Measurements from ENCODE around the gene SPRYD4. TPM values are rescaled to one million over a fixed set of nuclear protein-coding genes. Genes with fewer than 3 reads are reported as not detected.

Gene SPRYD4
- total and polyA plus RNA-seq, 9 of the 15 experiments (the other 6 are each of a cell fraction or from before 2014, with no cell fraction given): 1.8 to 4.7 (median 2.8) TPM

- TF ChIP-seq CREB3 (tag; conservative IDR thresholded peaks at IDR 0.05; ENCODE audit: low read depth): 0 out of 2 replicates have a peak, but pooled peaks have one; percentile 35
- no peak for TF ChIP-seq SMARCB1 (IDR thresholded peaks at IDR 0.05; ENCODE audit: insufficient read length, low read depth)
- no peak for TF ChIP-seq RREB1 (CRISPR knock-in tag; IDR thresholded peaks at IDR 0.05)
- TF ChIP-seq CHCHD3 (CRISPR knock-in tag; IDR thresholded peaks at IDR 0.05): no peak
- TF ChIP-seq ZNF707 (CRISPR knock-in tag; conservative IDR thresholded peaks at IDR 0.05): no peak
- TF ChIP-seq LCOR (CRISPR knock-in tag; IDR thresholded peaks at IDR 0.05): peak; percentile 95
- no peak for TF ChIP-seq FOXA1 (IDR thresholded peaks at IDR 0.05; ENCODE audit: borderline replicate concordance)
- TF ChIP-seq FOXM1 (IDR thresholded peaks at IDR 0.05; ENCODE audit: low read depth): no peak
- TF ChIP-seq FOXM1 (CRISPR knock-in tag; IDR thresholded peaks at IDR 0.05; ENCODE audit: low read depth): no peak
- TF ChIP-seq RBFOX2 (IDR thresholded peaks at IDR 0.05; ENCODE audit: low read depth, low read length): no peak
- TF ChIP-seq DNMT1 (IDR thresholded peaks at IDR 0.05): no peak
- peak in 1 of 2 experiments; percentile 52; a peak in 2 of 4 replicates for TF ChIP-seq ZNF639 (CRISPR knock-in tag; conservative IDR thresholded peaks at IDR 0.05 in 1 of 2, IDR thresholded peaks at IDR 0.05 in 1 of 2)
- TF ChIP-seq ESRRA (IDR thresholded peaks at IDR 0.05; ENCODE audit: borderline replicate concordance, low read depth): peak; percentile 95
- TF ChIP-seq GTF3C2 (IDR thresholded peaks at IDR 0.05; ENCODE audit: borderline replicate concordance, extremely low read depth, insufficient read length): no peak
These were observed 30.8 kb upstream of the SPRYD4 start (continued) for GRCh38 chr12:56437430-56438176.

Measured in K562 (cell line).